IMR-90 (cell line): ENCODE data around the gene PLA2G2D.

Experiments used
- CEBPB ChIP-seq: IDR thresholded peaks from 2 replicates; pipeline ENCODE4 v1.6.1; 2012; ENCODE audit warnings: low read depth, low read length, improper control_type of control experiment
- FOS ChIP-seq: fragments of 150-350 bp; IDR thresholded peaks from 2 replicates; pipeline ENCODE4 v1.6.1; 2016; ENCODE audit warnings: low read depth, low read length
- MAFK ChIP-seq: IDR thresholded peaks from 2 replicates; pipeline ENCODE4 v1.6.1; 2012; ENCODE audit warnings: low read depth, low read length, improper control_type of control experiment
- MXI1 ChIP-seq: IDR thresholded peaks from 2 replicates; pipeline ENCODE4 v1.6.1; 2012; ENCODE audit warnings: low read depth, mild to moderate bottlenecking, low read length, moderate library complexity, borderline replicate concordance
- POLR2A ChIP-seq: IDR thresholded peaks from 2 replicates; pipeline ENCODE4 v1.6.1; 2012; ENCODE audit warnings: mild to moderate bottlenecking, low read depth, low read length
- RFX5 ChIP-seq: IDR thresholded peaks from 2 replicates; pipeline ENCODE4 v1.8.0; 2012; ENCODE audit warnings: low read depth, mild to moderate bottlenecking, low read length, moderate library complexity
- SMC3 ChIP-seq: fragments of 150-350 bp; IDR thresholded peaks from 2 replicates; pipeline ENCODE4 v1.6.1; 2016; ENCODE audit warnings: low read depth, mild to moderate bottlenecking, antibody characterized with exemption, low read length, moderate library complexity
- TF ChIP-seq, protein P1 (sequence below): conservative IDR thresholded peaks from 2 replicates; pipeline ENCODE4 v1.5.1; 2012; ENCODE audit warnings: mild to moderate bottlenecking, low read depth, low read length, improper control_type of control experiment

DNA sequence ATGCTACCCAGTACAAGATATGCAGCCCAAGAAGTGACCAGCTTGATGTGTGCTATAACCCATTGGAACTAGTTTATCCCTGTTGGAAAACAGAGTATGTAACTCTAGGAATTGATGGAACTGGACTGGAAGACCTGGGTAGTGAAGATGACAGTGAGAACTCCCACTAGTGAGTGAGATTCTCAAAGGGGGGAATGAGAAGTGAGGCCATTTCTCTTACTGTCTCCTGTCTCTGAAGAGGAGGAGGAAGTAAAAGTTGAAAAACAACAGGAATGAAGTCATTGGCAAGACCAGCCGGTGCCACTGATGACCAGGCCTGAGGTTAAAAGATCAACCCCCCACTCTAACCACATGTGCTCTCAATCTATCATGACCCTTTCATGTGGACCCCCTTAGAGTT, 40.7 kb upstream of the PLA2G2D start:
- TF ChIP-seq CEBPB (no peak), MAFK (no peak), POLR2A (no peak), RFX5 (no peak), FOS (no peak), SMC3 (no peak), MXI1 (no peak)
- TF ChIP-seq, protein P1, sequence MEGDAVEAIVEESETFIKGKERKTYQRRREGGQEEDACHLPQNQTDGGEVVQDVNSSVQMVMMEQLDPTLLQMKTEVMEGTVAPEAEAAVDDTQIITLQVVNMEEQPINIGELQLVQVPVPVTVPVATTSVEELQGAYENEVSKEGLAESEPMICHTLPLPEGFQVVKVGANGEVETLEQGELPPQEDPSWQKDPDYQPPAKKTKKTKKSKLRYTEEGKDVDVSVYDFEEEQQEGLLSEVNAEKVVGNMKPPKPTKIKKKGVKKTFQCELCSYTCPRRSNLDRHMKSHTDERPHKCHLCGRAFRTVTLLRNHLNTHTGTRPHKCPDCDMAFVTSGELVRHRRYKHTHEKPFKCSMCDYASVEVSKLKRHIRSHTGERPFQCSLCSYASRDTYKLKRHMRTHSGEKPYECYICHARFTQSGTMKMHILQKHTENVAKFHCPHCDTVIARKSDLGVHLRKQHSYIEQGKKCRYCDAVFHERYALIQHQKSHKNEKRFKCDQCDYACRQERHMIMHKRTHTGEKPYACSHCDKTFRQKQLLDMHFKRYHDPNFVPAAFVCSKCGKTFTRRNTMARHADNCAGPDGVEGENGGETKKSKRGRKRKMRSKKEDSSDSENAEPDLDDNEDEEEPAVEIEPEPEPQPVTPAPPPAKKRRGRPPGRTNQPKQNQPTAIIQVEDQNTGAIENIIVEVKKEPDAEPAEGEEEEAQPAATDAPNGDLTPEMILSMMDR = no peak
